A673 (cell line): ENCODE measurements around the gene ZNF740. TPM values are rescaled to one million over a fixed set of nuclear protein-coding genes. Genes with fewer than 3 reads are reported as not detected.

Source experiments
- BruUV-seq: library from RNA; stranded (reverse); fragments of 400-500 nt; replicated peaks from 2 replicates; lab custom pipeline; 2021; lab: Mats Ljungman, UMichigan
- CTCF ChIA-PET: fragments of 300-600 bp; sonication (Branson Sonifier 250); formaldehyde crosslinking; loops from one replicate; lab custom pipeline; 2022; ENCODE audit warnings: antibody characterized with exemption; lab: Charles Lee
- POLR2A ChIA-PET: fragments of 300-600 bp; sonication (Branson Sonifier 250); formaldehyde crosslinking; loops from one replicate; lab custom pipeline; 2022; ENCODE audit warnings: antibody characterized with exemption; ENCODE audit not compliant: low non-redundant PET; lab: Charles Lee
- DNase-seq: peaks from one replicate; pipeline ENCODE4 v3.0.0-alpha.2; 2015; ENCODE audit warnings: low spot score
- H3K27ac ChIP-seq: fragments of 200-600 bp; sonication (generic); 2 replicates; pipeline ENCODE4 v1.5.1; 2016; ENCODE audit warnings: mixed run types, low read depth, mild to moderate bottlenecking, mixed read lengths, antibody characterized with exemption, low read length; ENCODE audit not compliant: poor library complexity, severe bottlenecking
- H3K27me3 ChIP-seq: fragments of 200-600 bp; sonication (generic); replicated peaks from 2 replicates; pipeline ENCODE4 v1.6.1; 2017; ENCODE audit warnings: mixed run types, low read depth, mild to moderate bottlenecking, mixed read lengths, antibody characterized with exemption, low read length; ENCODE audit not compliant: insufficient read depth, poor library complexity
- H3K36me3 ChIP-seq: fragments of 200-600 bp; sonication (generic); 2 replicates; pipeline ENCODE4 v1.6.1; 2016; ENCODE audit warnings: mixed run types, mild to moderate bottlenecking, mixed read lengths, antibody characterized with exemption, low read length; ENCODE audit not compliant: insufficient read depth, poor library complexity, severe bottlenecking
- H3K4me1 ChIP-seq: fragments of 200-600 bp; sonication (generic); 2 replicates; pipeline ENCODE4 v1.6.1; 2017; ENCODE audit warnings: mixed run types, mild to moderate bottlenecking, mixed read lengths, antibody characterized with exemption, low read length; ENCODE audit not compliant: insufficient read depth, poor library complexity, severe bottlenecking
- H3K4me3 ChIP-seq: fragments of 200-600 bp; sonication (generic); 2 replicates; pipeline ENCODE4 v1.5.1; 2016; ENCODE audit warnings: low read depth, mixed run types, mild to moderate bottlenecking, mixed read lengths, low read length; ENCODE audit not compliant: poor library complexity, severe bottlenecking
- H3K9me3 ChIP-seq: fragments of 200-600 bp; sonication (generic); 2 replicates; pipeline ENCODE4 v1.6.1; 2016; ENCODE audit warnings: mixed run types, low read depth, mild to moderate bottlenecking, mixed read lengths, antibody characterized with exemption, low read length; ENCODE audit not compliant: poor library complexity, severe bottlenecking
- EZH2 ChIP-seq: fragments of 200-600 bp; sonication (generic); IDR thresholded peaks from 2 replicates; pipeline ENCODE4 v1.6.1; 2017; ENCODE audit warnings: borderline replicate concordance, low read depth, mild to moderate bottlenecking, mixed read lengths, antibody characterized with exemption, low read length; ENCODE audit not compliant: poor library complexity, severe bottlenecking
- intact Hi-C: fragments of 100-400 bp; cut with micrococcal nuclease; formaldehyde crosslinking; loops from one replicate; pipeline ENCODE4 v1.10.0; 2022; ENCODE audit not compliant: unreplicated experiment
- total RNA-seq: library from RNA; stranded (reverse); gene quantifications from 2 replicates; pipeline ENCODE4 v1.2.3, GENCODE V29; 2021
- TF ChIP-seq, protein P1 (sequence below): fragments of 300-800, 200-600 bp; sonication (generic); conservative IDR thresholded peaks from 2 replicates; pipeline ENCODE4 v1.5.1; 2017; ENCODE audit warnings: low read depth, mild to moderate bottlenecking, antibody characterized with exemption, low read length, moderate library complexity, mixed read lengths

Gene ZNF740
- total RNA-seq, 1 experiment from 2014 or later, result 48.6 TPM

DNA sequence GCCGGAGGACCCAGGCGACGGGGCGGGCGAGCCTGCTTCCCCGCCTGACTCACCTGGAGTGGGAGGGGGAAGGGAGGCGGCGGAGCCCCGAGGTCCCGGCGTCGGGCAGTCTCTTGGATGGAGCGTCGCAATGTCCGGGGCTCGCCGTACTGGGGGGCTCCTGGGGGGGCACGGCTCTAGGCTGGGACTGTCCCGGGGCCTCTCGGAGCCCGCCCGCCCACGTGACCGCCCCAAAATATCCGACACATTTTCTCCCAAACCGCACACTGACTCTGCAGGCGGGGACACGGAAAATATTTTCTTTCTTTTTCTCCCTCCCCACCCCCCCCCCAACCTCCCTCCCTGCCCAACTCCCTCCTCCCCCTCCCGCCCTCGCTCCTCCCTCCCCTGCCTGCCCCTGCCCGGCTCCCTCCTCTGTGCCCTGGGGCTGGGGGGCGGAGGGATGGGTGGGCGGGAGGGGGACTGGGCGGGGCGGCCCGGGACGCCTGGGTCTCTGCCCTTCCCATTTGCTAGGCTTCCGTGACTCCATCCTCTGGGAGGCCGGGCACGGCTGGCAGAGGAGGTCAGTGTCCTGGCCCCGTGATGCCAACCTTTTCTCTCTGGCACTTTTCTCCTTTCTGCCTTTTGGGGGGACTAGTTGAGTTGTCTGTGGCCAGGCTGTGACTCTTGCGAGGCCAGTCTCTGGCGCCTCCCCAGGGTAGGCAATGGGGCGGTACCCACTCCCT lies 51.6 kb downstream of the ZNF740 start, which contains the start of gene RARG:
Gene RARG (minus strand): TSS at position 289 of the 725 bp plus-strand sequence. CDS start 4,664 bp downstream, outside the sequence.
- no TSS peak for BruUV-seq
- Histone ChIP-seq H3K36me3 (no peaks in the 10 kb centered on the region), H3K27ac (no peak within 1 kb of the TSS), H3K4me1 (peaks cover 25% of the 10 kb centered on the region), H3K9me3 (no peaks in the 10 kb centered on the region), H3K27me3 (no peaks in the 10 kb centered on the region), H3K4me3 (peak within 1 kb of the TSS; percentile 50)
- TF ChIP-seq, protein P1, sequence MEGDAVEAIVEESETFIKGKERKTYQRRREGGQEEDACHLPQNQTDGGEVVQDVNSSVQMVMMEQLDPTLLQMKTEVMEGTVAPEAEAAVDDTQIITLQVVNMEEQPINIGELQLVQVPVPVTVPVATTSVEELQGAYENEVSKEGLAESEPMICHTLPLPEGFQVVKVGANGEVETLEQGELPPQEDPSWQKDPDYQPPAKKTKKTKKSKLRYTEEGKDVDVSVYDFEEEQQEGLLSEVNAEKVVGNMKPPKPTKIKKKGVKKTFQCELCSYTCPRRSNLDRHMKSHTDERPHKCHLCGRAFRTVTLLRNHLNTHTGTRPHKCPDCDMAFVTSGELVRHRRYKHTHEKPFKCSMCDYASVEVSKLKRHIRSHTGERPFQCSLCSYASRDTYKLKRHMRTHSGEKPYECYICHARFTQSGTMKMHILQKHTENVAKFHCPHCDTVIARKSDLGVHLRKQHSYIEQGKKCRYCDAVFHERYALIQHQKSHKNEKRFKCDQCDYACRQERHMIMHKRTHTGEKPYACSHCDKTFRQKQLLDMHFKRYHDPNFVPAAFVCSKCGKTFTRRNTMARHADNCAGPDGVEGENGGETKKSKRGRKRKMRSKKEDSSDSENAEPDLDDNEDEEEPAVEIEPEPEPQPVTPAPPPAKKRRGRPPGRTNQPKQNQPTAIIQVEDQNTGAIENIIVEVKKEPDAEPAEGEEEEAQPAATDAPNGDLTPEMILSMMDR, result no peak
- no peak for TF ChIP-seq EZH2
- intact Hi-C loops, result no loop called here
- CTCF ChIA-PET, result no interaction called here
- POLR2A ChIA-PET, result no interaction called here
- peak; percentile 52 for DNase-seq

DNA sequence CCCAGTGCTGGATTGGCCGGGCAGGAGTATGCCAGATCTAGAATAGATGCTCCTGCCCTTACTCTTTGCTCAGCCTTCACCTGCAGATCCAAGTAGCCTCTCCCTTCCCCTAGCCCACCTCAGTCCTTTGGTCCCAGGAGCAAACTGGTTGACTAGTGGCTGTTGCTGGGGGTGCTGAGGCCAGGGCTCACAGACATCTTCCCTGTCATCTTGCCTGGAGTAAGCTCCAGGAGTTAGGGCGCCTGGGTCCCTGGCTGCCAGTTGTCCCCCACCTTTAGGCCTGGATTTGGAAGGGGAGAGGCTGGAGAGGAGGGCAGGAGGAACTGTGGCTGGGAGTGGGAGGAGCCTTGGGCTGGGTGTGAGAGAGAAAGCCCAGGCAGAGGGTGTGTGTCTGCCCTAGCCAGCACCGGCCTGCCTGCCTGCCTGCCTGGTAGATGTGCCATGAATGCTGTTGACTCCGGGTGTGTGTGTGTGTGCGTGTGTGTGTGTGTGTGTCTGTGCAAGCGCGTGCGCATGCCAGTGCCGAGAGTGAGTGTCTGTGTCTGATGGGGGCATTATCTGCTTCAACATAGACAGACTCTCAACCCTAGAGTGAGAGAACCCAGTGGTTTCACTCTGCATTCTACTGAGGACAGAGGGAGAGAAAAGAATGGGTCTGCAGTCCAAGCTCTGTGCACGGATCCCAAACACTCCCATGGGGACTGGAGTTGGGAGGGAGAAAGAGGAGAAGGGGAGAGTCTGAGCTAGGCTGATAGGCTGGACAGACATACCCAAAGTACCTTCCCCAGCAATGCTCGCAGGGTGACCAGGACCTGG lies 52.3 kb downstream of the ZNF740 start:
- Histone ChIP-seq H3K4me1 (peaks cover 25% of the 10 kb centered on the region), H3K4me3 (peak overlapping the region; percentile 35), H3K9me3 (no peaks in the 10 kb centered on the region), H3K27me3 (no peaks in the 10 kb centered on the region), H3K27ac (no peak overlapping the region), H3K36me3 (no peaks in the 10 kb centered on the region)
- TF ChIP-seq, protein P1, result no peak
- TF ChIP-seq EZH2, result no peak
- intact Hi-C loops, result no loop called here
- CTCF ChIA-PET, result no interaction called here
- no TSS peak for BruUV-seq
- DNase-seq, result no peak
- POLR2A ChIA-PET, result no interaction called here

DNA sequence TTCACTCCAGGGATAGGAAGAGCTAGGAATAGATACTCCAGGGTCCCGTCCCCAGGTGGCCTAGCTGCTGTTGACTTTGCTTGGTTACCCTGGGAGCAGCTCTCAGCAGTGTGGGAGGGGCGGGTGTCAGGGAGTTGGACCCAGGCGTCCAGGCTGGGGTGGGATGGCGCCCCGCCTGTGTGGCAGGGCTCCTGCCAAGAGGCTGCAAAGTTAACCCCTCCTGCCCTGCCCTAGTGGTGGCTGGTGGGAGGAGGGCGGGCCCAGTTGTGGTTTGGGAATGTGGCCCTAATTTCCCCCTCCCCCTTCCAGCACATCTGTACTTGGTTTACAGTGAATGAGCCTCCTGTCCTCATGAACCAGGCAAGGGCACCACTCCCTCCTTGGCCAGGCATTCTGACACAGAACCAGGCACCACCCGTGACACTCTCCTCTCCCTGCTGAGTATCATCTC lies 53.2 kb downstream of the ZNF740 start:
- no peaks in the 10 kb centered on the region for H3K27me3 ChIP-seq
- CTCF ChIA-PET, result no interaction called here
- no peak overlapping the region for H3K27ac ChIP-seq
- H3K9me3 ChIP-seq, result no peaks in the 10 kb centered on the region
- no peak overlapping the region for H3K4me3 ChIP-seq
- BruUV-seq, result no TSS peak
- H3K36me3 ChIP-seq, result no peaks in the 10 kb centered on the region
- POLR2A ChIA-PET, result interaction anchor here (0.6 kb wide), 1 partner anchor 43 kb away, joined by 3 read pairs; no protein-coding TSS in a partner anchor
- no peak for DNase-seq
- H3K4me1 ChIP-seq, result peaks cover 25% of the 10 kb centered on the region
- intact Hi-C loops, result no loop called here
- TF ChIP-seq, protein P1, result no peak
- no peak for TF ChIP-seq EZH2
